Endothelial cell of umbilical vein (primary cell): ENCODE measurements around the gene CDH11. TPM values are rescaled to one million over a fixed set of nuclear protein-coding genes. Genes with fewer than 3 reads are reported as not detected.

Source experiments
- BruUV-seq: library from RNA; stranded (reverse); fragments of 400-500 nt; replicated peaks from 2 replicates; lab custom pipeline; 2021; lab: Mats Ljungman, UMichigan
- CTCF ChIA-PET: fragments of 300-600, 350-600 bp; sonication (Branson Sonifier 250); formaldehyde crosslinking; loops from one replicate; lab custom pipeline; 2021; ENCODE audit warnings: antibody characterized with exemption, inconsistent platforms; lab: Charles Lee
- POLR2A ChIA-PET: fragments of 300-600, 350-600 bp; sonication (Branson Sonifier 250); formaldehyde crosslinking; loops from one replicate; lab custom pipeline; 2021; ENCODE audit warnings: antibody characterized with exemption, inconsistent platforms; lab: Charles Lee
- DNase-seq: peaks from one replicate; pipeline ENCODE4 v3.0.0-alpha.2; 2011; ENCODE audit warnings: low read depth, low spot score
- FAIRE-seq: peaks from 2 replicates; lab custom pipeline; 2011; peaks lifted over from hg19 to GRCh38; lab: Jason Lieb, UNC
- H2AFZ ChIP-seq: 2 replicates; pipeline ENCODE4 v1.6.0; 2012; ENCODE audit warnings: low read depth, low read length, control low read depth, inconsistent platforms
- H3K27ac ChIP-seq: 2 replicates; pipeline ENCODE4 v1.5.1; 2011; ENCODE audit warnings: low read depth, mild to moderate bottlenecking, control low read depth, low read length, moderate library complexity; ENCODE audit not compliant: insufficient read depth
- H3K27me3 ChIP-seq, 2 experiments: 2 replicates each; pipeline versions ENCODE4 v1.6.0 to v1.6.1; 2011; ENCODE audit warnings: low read length in 2 of 2, mixed read lengths in 1 of 2; ENCODE audit not compliant: control insufficient read depth in 2 of 2, insufficient read depth in 2 of 2
- H3K36me3 ChIP-seq, 2 experiments: 2 replicates in 1 of 2; 3 replicates in 1 of 2; pipeline ENCODE4 v1.5.1; 2011; ENCODE audit warnings: low read length in 2 of 2, mild to moderate bottlenecking in 1 of 2, moderate library complexity in 1 of 2; ENCODE audit not compliant: control insufficient read depth in 2 of 2, insufficient read depth in 2 of 2; ENCODE audit errors: extremely low read depth in 1 of 2
- H3K4me1 ChIP-seq: 3 replicates; pipeline ENCODE4 v1.5.1; 2011; ENCODE audit warnings: mild to moderate bottlenecking, low read length; ENCODE audit not compliant: control insufficient read depth, insufficient read depth; ENCODE audit errors: extremely low read depth
- H3K4me2 ChIP-seq: 2 replicates; pipeline ENCODE4 v1.6.1; 2011; ENCODE audit warnings: low read length, control low read depth, mixed read lengths; ENCODE audit not compliant: insufficient read depth
- H3K4me3 ChIP-seq, 3 experiments: fragments of 200-600 bp in 1 of 3; sonication (generic), shearing (Covaris generic) in 1 of 3; replicated peaks in 1 of 3; 2 replicates each; pipeline ENCODE4 v1.5.1; 2011 to 2016; ENCODE audit warnings: control low read depth in 3 of 3, low read length in 3 of 3, mild to moderate bottlenecking in 2 of 3, inconsistent platforms in 1 of 3, low read depth in 1 of 3, moderate library complexity in 1 of 3; ENCODE audit not compliant: insufficient read depth in 1 of 3
- H3K79me2 ChIP-seq: 2 replicates; pipeline ENCODE4 v1.6.0; 2012; ENCODE audit warnings: low read length, inconsistent platforms; ENCODE audit not compliant: control insufficient read depth, insufficient read depth
- H3K9ac ChIP-seq: replicated peaks from 2 replicates; pipeline ENCODE3; 2011; ENCODE audit warnings: low read length, control low read depth; ENCODE audit not compliant: insufficient read depth; ENCODE audit errors: extremely low read depth
- H3K9me1 ChIP-seq: replicated peaks from 3 replicates; pipeline ENCODE4 v1.6.0; 2011; ENCODE audit warnings: mild to moderate bottlenecking, low read length; ENCODE audit not compliant: control insufficient read depth, insufficient read depth; ENCODE audit errors: extremely low read depth
- H3K9me3 ChIP-seq: replicated peaks from 2 replicates; pipeline ENCODE4 v1.5.1; 2012; ENCODE audit warnings: low read length, inconsistent platforms; ENCODE audit not compliant: control insufficient read depth, insufficient read depth
- H4K20me1 ChIP-seq: replicated peaks from 2 replicates; pipeline ENCODE3; 2011; ENCODE audit warnings: mild to moderate bottlenecking, low read length; ENCODE audit not compliant: control insufficient read depth, insufficient read depth; ENCODE audit errors: extremely low read depth
- CTCF ChIP-seq, 2 donors: IDR thresholded peaks; 1 replicate in 1 of 2; 2 replicates in 1 of 2; pipeline ENCODE4 v1.5.1; 2011; ENCODE audit warnings: low read length in 2 of 2, mild to moderate bottlenecking in 2 of 2, moderate library complexity in 2 of 2, control low read depth in 1 of 2, inconsistent platforms in 1 of 2, low read depth in 1 of 2; ENCODE audit not compliant: insufficient read depth in 1 of 2; ENCODE audit errors: extremely low read depth in 1 of 2
- EZH2 ChIP-seq: IDR thresholded peaks from 2 replicates; pipeline ENCODE4 v1.6.1; 2012; ENCODE audit warnings: borderline replicate concordance, low read depth, mild to moderate bottlenecking, moderate library complexity, low read length, inconsistent platforms; ENCODE audit not compliant: severe bottlenecking
- FOS ChIP-seq: IDR thresholded peaks from 2 replicates; pipeline ENCODE4 v1.6.1; 2011; ENCODE audit warnings: mild to moderate bottlenecking, low read length, moderate library complexity, borderline replicate concordance; ENCODE audit not compliant: insufficient read depth
- GATA2 ChIP-seq: IDR thresholded peaks from 2 replicates; pipeline ENCODE4 v1.7.0; 2011; ENCODE audit warnings: low read depth, mild to moderate bottlenecking, moderate library complexity, mixed read lengths, low read length; ENCODE audit not compliant: insufficient read length, insufficient read depth
- JUN ChIP-seq: IDR thresholded peaks from 2 replicates; pipeline ENCODE4 v1.6.1; 2011; ENCODE audit warnings: borderline replicate concordance, low read depth; ENCODE audit not compliant: insufficient read length, insufficient read depth
- MYC ChIP-seq: IDR thresholded peaks from one replicate; pipeline ENCODE4 v1.6.1; 2011; ENCODE audit warnings: mild to moderate bottlenecking, low read depth, low read length
- POLR2A ChIP-seq: IDR thresholded peaks from 2 replicates; pipeline ENCODE4 v1.6.1; 2012; ENCODE audit warnings: low read depth, mild to moderate bottlenecking, control low read depth, low read length
- POLR2AphosphoS5 ChIP-seq: IDR thresholded peaks from 2 replicates; pipeline ENCODE4 v1.6.1; 2012; ENCODE audit warnings: low read depth, mild to moderate bottlenecking, control low read depth, low read length, moderate library complexity; ENCODE audit not compliant: insufficient read depth
- dilution Hi-C: fragments of 300-500 bp; cut with MboI; formaldehyde crosslinking; loops from one replicate; pipeline ENCODE4 v1.15.0; 2019; ENCODE audit warnings: low sequenced_read_pairs; ENCODE audit not compliant: extremely low pct_ligation_motif_present
- intact Hi-C: fragments of 100-400 bp; cut with micrococcal nuclease; formaldehyde crosslinking; loops from one replicate; pipeline ENCODE4 v1.10.0; 2022
- polyA plus RNA-seq, 4 experiments: library from polyadenylated mRNA; depleted of rRNA in 3 of 4; stranded (reverse) in 3 of 4; unstranded in 1 of 4; fragments of >200 nt; gene quantifications; 2 replicates each; pipeline versions ENCODE4 v1.2.1 to v1.2.3, GENCODE V29; 2011 to 2012; ENCODE audit warnings: missing spikeins in 1 of 4
- total RNA-seq: library from RNA; stranded (reverse); gene quantifications from 2 replicates; pipeline ENCODE4 v1.2.3, GENCODE V29; 2021
- TF ChIP-seq, protein P1 (sequence below): IDR thresholded peaks from 2 replicates; pipeline ENCODE4 v1.6.1; 2011; ENCODE audit not compliant: insufficient read depth, insufficient read length

CDH11 gene
- total and polyA plus RNA-seq, 2 donors (not counting 3 experiments of a cell fraction or from before 2014, with no cell fraction given), result 30.4 to 32.7 TPM

GRCh38 chr16:64969221-64969620 lies 152.6 kb downstream of the CDH11 start:
- H3K9me1 ChIP-seq, result no peaks in the 10 kb centered on the region
- no TSS peak for BruUV-seq
- H3K9ac ChIP-seq, result no peak overlapping the region
- CTCF ChIA-PET, result interaction anchor here (0.9 kb wide), 1 partner anchor 15 kb away, joined by 3 read pairs; no protein-coding TSS in a partner anchor
- intact Hi-C loops, result loop anchor here (10.0 kb wide), 1 partner anchor 494 kb away; no protein-coding TSS in a partner anchor
- no peak overlapping the region for H3K27ac ChIP-seq
- H4K20me1 ChIP-seq, result no peaks in the 10 kb centered on the region
- FAIRE-seq (no peak), DNase-seq (no peak)
- no peaks in the 10 kb centered on the region for H3K4me1 ChIP-seq
- H3K4me3 ChIP-seq, result no peak overlapping the region
- no peaks in the 10 kb centered on the region for H3K36me3 ChIP-seq
- H3K9me3 ChIP-seq, result no peaks in the 10 kb centered on the region
- H3K27me3 ChIP-seq, result no peaks in the 10 kb centered on the region
- POLR2A ChIA-PET, result no interaction called here
- no peak for TF ChIP-seq GATA2
- no peak overlapping the region for H2AFZ ChIP-seq
- dilution Hi-C loops, result no loop called here
- no peak overlapping the region for H3K4me2 ChIP-seq
- no peaks in the 10 kb centered on the region for H3K79me2 ChIP-seq

DNA sequence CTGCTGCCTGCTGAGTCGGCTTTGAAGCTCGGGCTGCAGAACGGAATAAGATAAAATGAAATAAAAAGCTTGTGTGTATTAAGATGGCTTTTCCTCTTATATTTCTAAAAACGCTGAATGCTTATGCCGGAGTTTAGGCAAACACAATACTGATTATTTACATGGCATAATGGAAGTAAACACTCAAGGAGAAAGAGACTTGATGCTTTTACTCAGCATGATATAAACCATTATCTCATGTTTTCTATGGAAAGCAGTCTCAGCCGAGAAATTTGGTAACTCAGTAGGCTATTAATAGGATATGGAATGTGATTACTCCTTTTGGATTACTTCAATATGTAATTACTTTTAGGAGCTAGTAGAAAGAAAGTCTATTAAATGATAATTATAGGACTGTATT lies 153.3 kb downstream of the CDH11 start:
- Histone ChIP-seq H3K4me3 (no peak overlapping the region), H2AFZ (no peak overlapping the region), H3K4me1 (peaks cover 6% of the 10 kb centered on the region), H3K4me2 (no peak overlapping the region), H3K27ac (no peak overlapping the region), H3K79me2 (no peaks in the 10 kb centered on the region), H3K27me3 (no peaks in the 10 kb centered on the region), H3K9ac (no peak overlapping the region), H3K36me3 (no peaks in the 10 kb centered on the region), H3K9me1 (no peaks in the 10 kb centered on the region), H3K9me3 (no peaks in the 10 kb centered on the region), H4K20me1 (no peaks in the 10 kb centered on the region)
- FAIRE-seq (no peak), DNase-seq (no peak)
- ChIA-PET POLR2A (no interaction called here), CTCF (interaction anchor here (0.9 kb wide), 1 partner anchor 15 kb away, joined by 3 read pairs; no protein-coding TSS in a partner anchor)
- TF ChIP-seq POLR2AphosphoS5 (no peak), MYC (no peak), CTCF (IDR thresholded peaks at IDR 0.05; ENCODE audit: extremely low read depth in 1 of 2, insufficient read depth in 1 of 2, low read depth in 1 of 2, low read length in 2 of 2) (no peak), EZH2 (no peak), POLR2A (no peak), GATA2 (no peak), FOS (no peak), JUN (no peak)
- TF ChIP-seq, protein P1, sequence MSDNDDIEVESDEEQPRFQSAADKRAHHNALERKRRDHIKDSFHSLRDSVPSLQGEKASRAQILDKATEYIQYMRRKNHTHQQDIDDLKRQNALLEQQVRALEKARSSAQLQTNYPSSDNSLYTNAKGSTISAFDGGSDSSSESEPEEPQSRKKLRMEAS, result no peak
- dilution Hi-C loops, result no loop called here
- intact Hi-C loops, result loop anchor here (10.0 kb wide), 1 partner anchor 494 kb away; no protein-coding TSS in a partner anchor
- no TSS peak for BruUV-seq
